C4-2B (cell line): ENCODE measurements around the gene ANO10.

Source experiments
- H3K27ac ChIP-seq: fragments of 450-650 bp; 2 replicates; pipeline ENCODE4 v1.5.1; 2017
- CTCF ChIP-seq: fragments of 450-650 bp; conservative IDR thresholded peaks from 2 replicates; pipeline ENCODE4 v1.5.1; 2017; ENCODE audit warnings: mild to moderate bottlenecking
- ZFX ChIP-seq: fragments of 450-650 bp; IDR thresholded peaks from 2 replicates; pipeline ENCODE4 v1.6.1; 2017

The ANO10 gene

GRCh38 chr3:43432462-43432861 lies 189.3 kb downstream of the ANO10 start:
- no peak overlapping the region for H3K27ac ChIP-seq
- TF ChIP-seq ZFX (no peak), CTCF (no peak)

GRCh38 chr3:43426388-43426787 lies 195.4 kb downstream of the ANO10 start:
- no peak for TF ChIP-seq ZFX
- H3K27ac ChIP-seq, result no peak overlapping the region

- no peak overlapping the region for H3K27ac ChIP-seq
- TF ChIP-seq ZFX, result no peak
- TF ChIP-seq CTCF, result no peak
Measured at GRCh38 chr3:43425829-43426228, 196.0 kb downstream of the ANO10 start.

DNA sequence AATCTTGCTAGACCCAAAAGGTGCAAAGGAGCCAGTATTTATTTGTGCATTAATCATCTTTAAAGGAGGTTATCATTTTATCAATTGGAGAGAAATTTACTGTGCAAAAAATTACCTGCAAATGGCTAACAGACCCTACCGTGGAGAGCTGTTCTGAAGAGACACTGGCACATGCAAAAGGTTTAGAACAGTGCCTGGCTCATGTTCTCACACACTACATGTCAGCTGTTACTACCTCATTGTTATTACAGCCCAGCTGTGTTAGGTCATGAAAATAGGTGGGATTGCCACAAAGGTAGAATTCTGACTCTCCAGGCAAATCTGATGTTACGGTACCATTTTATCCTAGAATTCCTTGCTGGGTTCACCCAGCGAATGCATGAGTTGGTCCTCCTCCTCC lies 198.2 kb downstream of the ANO10 start:
- TF ChIP-seq ZFX (no peak), CTCF (no peak)
- peak overlapping the region; percentile 39; the same call in 1 of the 2 replicates for H3K27ac ChIP-seq

- peak overlapping the region; percentile 39; the same call in 1 of the 2 replicates for H3K27ac ChIP-seq
- TF ChIP-seq CTCF, result no peak
- TF ChIP-seq ZFX, result no peak
Measured at GRCh38 chr3:43423142-43423541, 198.7 kb downstream of the ANO10 start.

DNA sequence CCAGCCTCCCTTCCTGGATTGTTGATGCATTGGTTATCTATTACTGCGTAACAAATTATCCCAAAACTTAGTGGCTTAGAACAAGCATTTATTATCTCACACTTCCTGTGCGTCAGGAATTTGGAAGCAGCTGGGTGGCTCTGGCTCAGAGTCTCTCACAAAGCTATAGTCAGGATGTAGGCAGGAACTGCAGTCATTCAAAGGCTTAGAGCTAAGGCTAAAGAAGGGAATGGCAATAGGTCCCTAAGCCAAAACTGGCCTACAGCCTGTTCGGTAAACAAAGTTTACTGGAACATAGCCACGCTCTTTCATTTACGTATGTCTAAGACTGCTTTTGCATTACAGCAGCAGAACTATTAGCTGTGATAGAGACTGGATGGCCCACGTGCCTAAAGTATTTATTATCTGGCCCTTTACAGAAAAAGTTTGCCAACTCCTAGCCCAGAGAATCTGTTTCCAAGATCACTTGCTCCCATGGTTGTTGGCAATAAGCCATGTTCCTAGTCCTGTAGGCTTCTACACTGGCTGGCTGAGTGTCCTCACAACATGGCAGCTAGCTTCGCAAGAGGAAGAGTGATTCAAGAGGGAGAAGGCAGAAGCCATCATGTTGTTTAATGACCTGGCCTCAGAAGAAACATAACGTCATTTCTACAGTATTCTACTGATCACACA lies 203.1 kb downstream of the ANO10 start:
- TF ChIP-seq CTCF, result no peak
- no peak for TF ChIP-seq ZFX

GRCh38 chr3:43417133-43417532 lies 204.7 kb downstream of the ANO10 start:
- no peak overlapping the region for H3K27ac ChIP-seq
- TF ChIP-seq CTCF, result no peak
- no peak for TF ChIP-seq ZFX

More for the DNA sequence above, 203.1 kb downstream of the ANO10 start:
- H3K27ac ChIP-seq, result peak overlapping the region; percentile 27; the same call in 1 of the 2 replicates

DNA sequence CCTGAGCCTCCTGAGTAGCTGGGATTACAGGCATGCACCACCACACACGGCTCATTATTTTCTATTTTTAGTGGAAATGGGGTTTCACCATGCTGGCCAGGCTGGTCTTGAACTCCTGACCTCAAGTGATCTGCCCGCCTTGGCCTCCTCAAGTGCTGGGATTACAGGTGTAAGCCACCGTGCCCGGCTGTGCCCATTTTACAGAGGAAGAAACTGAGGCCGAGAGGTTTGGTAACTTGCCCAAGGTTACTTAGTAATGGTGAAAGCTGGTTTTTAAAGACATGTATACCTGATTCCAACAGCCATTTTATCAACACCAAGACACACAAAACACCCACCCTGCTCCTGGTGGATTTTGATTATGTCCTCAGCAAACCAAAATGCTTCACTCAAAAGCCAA lies 206.7 kb downstream of the ANO10 start:
- TF ChIP-seq ZFX, result no peak
- no peak for TF ChIP-seq CTCF
- H3K27ac ChIP-seq, result no peak overlapping the region
